Karpas-422 (cell line): ENCODE results near the gene SEC63. TPM values are rescaled to one million over a fixed set of nuclear protein-coding genes. Genes with fewer than 3 reads are reported as not detected.
"Not testable (repeated sequence)": the region's sequence is repeated elsewhere in the genome, so short reads cannot be mapped to it uniquely, and the experiment has no call there.

Experiments used
- DNase-seq: peaks from one replicate; pipeline ENCODE4 v3.0.0-alpha.2; 2015
- H2AFZ ChIP-seq: fragments of 200-600 bp; sonication (generic); 2 replicates; pipeline ENCODE4 v1.6.1; 2014; ENCODE audit warnings: antibody characterized with exemption, low read length, mixed read lengths
- H3K27ac ChIP-seq: fragments of 200-600 bp; sonication (generic); 2 replicates; pipeline ENCODE4 v1.5.1; 2014; ENCODE audit warnings: mild to moderate bottlenecking, low read length, moderate library complexity
- H3K27me3 ChIP-seq: fragments of 200-600 bp; sonication (generic); 2 replicates; pipeline ENCODE4 v1.6.1; 2014; ENCODE audit warnings: low read length, mixed read lengths
- H3K36me3 ChIP-seq: fragments of 200-600 bp; sonication (generic); 2 replicates; pipeline ENCODE4 v1.6.1; 2014; ENCODE audit warnings: low read length, mixed read lengths; ENCODE audit not compliant: insufficient read depth
- H3K4me1 ChIP-seq: fragments of 200-600 bp; sonication (generic); 2 replicates; pipeline ENCODE4 v1.6.1; 2014; ENCODE audit warnings: mild to moderate bottlenecking, low read length, mixed read lengths
- H3K4me2 ChIP-seq: fragments of 200-600 bp; sonication (generic); 2 replicates; pipeline ENCODE4 v1.6.1; 2014; ENCODE audit warnings: low read length, low read depth, mild to moderate bottlenecking; ENCODE audit not compliant: poor library complexity, severe bottlenecking
- H3K4me3 ChIP-seq: fragments of 200-600 bp; sonication (generic); 2 replicates; pipeline ENCODE4 v1.5.1; 2014; ENCODE audit warnings: mild to moderate bottlenecking, antibody characterized with exemption, low read length, mixed read lengths
- H3K79me2 ChIP-seq: fragments of 200-600 bp; sonication (generic); 2 replicates; pipeline ENCODE4 v1.6.1; 2014; ENCODE audit warnings: mild to moderate bottlenecking, low read length, mixed read lengths
- H3K9ac ChIP-seq: fragments of 200-600 bp; sonication (generic); 2 replicates; pipeline ENCODE4 v1.6.0; 2014; ENCODE audit warnings: low read length
- H3K9me2 ChIP-seq: fragments of 200-600 bp; sonication (generic), shearing (Covaris generic); replicated peaks from 2 replicates; pipeline ENCODE4 v1.6.0; 2014; ENCODE audit warnings: mild to moderate bottlenecking, low read length, moderate library complexity; ENCODE audit not compliant: insufficient read depth
- H3K9me3 ChIP-seq: fragments of 300-700, 200-600 bp; sonication (generic); 2 replicates; pipeline ENCODE4 v1.6.1; 2014; ENCODE audit warnings: low read length, mixed read lengths
- H4K20me1 ChIP-seq: fragments of 200-600 bp; sonication (generic); 2 replicates; pipeline ENCODE4 v1.6.1; 2014; ENCODE audit warnings: mild to moderate bottlenecking, antibody characterized with exemption, low read length, low read depth; ENCODE audit not compliant: insufficient read depth
- total RNA-seq: library from RNA; depleted of rRNA; stranded (reverse); fragments of >200 nt; shearing (Covaris generic); gene quantifications from 2 replicates; pipeline ENCODE4 v1.2.3, GENCODE V29; 2014; ENCODE audit warnings: low replicate concordance

Gene SEC63
- total RNA-seq, 1 experiment from 2014 or later = 46.0 TPM

DNA sequence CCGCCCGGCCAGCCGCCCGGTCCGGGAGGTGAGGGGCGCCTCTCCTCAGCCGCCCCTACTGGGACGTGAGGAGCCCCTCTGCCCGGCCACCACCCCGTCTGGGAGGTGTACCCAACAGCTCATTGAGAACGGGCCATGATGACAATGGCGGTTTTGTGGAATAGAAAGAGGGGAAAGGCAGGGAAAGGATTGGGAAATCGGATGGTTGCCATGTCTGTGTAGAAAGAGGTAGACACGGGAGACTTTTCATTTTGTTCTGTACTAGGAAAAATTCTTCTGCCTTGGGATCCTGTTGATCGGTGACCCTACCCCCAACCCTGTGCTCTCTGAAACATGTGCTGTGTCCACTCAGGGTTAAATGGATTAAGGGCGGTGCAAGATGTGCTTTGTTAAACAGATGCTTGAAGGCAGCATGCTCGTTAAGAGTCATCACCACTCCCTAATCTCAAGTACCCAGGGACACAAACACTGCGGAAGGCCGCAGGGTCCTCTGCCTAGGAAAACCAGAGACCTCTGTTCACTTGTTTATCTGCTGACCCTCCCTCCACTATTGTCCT lies 4.1 kb downstream of the SEC63 start:
- peaks cover 23% of the 10 kb centered on the region for H3K4me1 ChIP-seq
- not testable (repeated sequence) for H3K9ac ChIP-seq, H3K27me3 ChIP-seq, H3K9me2 ChIP-seq, H3K4me2 ChIP-seq, H3K4me3 ChIP-seq, H2AFZ ChIP-seq, DNase-seq, H3K27ac ChIP-seq, H3K9me3 ChIP-seq, H3K36me3 ChIP-seq
- H4K20me1 ChIP-seq = peaks cover 40% of the 10 kb centered on the region
- H3K79me2 ChIP-seq = peaks cover 80% of the 10 kb centered on the region

DNA sequence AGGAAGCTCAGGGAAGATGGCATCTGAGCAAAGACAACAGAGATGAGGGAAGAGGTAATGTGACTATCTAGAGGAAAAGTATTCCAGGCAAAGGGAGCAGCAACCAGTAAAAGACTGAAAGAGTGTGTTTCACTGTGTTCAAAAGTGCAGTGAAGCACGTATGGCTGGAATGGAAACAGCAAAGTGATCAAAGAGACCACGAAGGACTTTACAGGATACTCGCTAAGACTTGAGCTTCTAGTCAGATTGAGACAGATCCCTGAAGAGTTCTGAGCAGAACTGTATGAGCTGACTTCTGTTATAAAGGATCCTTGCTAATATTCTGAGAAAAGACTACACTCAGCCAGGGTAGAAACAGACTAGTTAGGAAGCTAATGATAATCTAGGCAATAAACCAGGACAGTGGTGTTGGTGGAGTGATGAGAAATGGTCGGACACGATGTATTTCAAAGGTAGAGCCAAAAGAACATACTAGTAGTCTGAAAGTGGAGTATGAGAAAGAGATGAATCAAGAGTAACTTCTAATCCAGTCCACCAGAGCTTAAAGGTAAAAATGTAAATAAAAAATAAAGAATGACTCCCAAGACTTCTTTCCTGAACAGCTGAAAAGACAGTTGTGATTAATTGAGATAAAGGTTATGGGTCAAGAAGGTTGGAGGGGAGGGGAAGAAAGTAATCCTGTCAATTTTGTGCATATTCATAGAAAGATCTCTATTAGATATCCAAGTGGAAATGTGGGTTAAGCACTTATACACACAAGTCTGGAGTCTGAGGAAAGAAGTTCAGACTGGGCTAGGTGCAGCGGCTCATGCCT lies 14.2 kb downstream of the SEC63 start:
- Histone ChIP-seq H3K9me3 (no peaks in the 10 kb centered on the region), H4K20me1 (peaks cover 25% of the 10 kb centered on the region; the same call in 1 of the 2 replicates), H3K27me3 (no peaks in the 10 kb centered on the region)

DNA sequence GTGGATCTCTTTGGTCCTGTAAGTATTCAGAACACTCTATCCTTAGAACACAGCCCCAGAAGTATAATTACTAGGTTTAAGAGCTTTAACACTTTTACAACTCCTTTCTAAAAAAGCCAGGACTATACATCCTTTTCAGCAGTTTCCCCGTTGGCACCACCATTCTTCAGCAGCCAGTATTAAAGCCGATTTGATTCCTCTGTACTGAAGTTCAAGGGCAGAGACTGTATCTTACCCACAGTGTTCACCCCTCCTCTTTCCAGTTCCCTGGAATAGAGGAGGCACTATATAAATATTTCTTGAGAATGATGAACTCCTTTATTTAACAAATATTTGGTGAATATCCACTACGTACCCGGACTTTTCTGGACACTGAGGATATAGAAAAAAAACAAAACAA lies 15.9 kb downstream of the SEC63 start:
- H3K36me3 ChIP-seq = peaks cover 16% of the 10 kb centered on the region; the same call in 1 of the 2 replicates
- H3K9me3 ChIP-seq = no peaks in the 10 kb centered on the region
- no peaks in the 10 kb centered on the region for H3K4me1 ChIP-seq
- peaks cover 13% of the 10 kb centered on the region; the same call in 1 of the 2 replicates for H4K20me1 ChIP-seq
- no peaks in the 10 kb centered on the region for H3K9me2 ChIP-seq
- no peaks in the 10 kb centered on the region for H3K27me3 ChIP-seq
- no peak overlapping the region for H2AFZ ChIP-seq
- no peak overlapping the region for H3K4me3 ChIP-seq
- no peak overlapping the region for H3K4me2 ChIP-seq
- DNase-seq = no peak
- H3K79me2 ChIP-seq = peaks cover 97% of the 10 kb centered on the region
- no peak overlapping the region for H3K27ac ChIP-seq
- H3K9ac ChIP-seq = no peak overlapping the region

More for the DNA sequence above, 14.2 kb downstream of the SEC63 start:
- H3K4me3 ChIP-seq = no peak overlapping the region
- no peak for DNase-seq
- H3K79me2 ChIP-seq = peaks cover 97% of the 10 kb centered on the region
- no peaks in the 10 kb centered on the region for H3K4me1 ChIP-seq
- H3K9me2 ChIP-seq = no peaks in the 10 kb centered on the region
- no peak overlapping the region for H3K9ac ChIP-seq
- no peak overlapping the region for H3K27ac ChIP-seq
- H2AFZ ChIP-seq = no peak overlapping the region
- H3K4me2 ChIP-seq = no peak overlapping the region
- peaks cover 8% of the 10 kb centered on the region; the same call in 1 of the 2 replicates for H3K36me3 ChIP-seq

DNA sequence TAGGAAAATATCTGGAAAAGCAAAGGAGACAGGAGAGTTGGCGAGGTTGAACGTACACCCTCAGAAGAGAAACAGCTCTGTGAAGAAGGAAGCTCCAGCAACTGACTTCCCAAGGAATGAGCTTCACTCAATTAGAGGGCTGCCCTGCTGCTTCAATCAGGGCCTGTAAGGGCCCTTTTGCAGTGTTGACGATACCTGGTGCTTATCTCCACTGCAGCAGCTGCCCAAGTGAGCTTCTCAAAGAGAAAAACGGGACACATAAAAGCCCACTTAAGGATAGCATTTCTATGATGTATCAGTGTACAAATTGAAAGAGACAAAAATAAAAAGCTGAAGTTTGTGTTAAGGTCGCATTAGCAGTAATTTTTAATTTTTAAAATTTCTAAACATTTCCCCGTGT lies 16.4 kb downstream of the SEC63 start:
- H3K79me2 ChIP-seq = peaks cover 96% of the 10 kb centered on the region
- DNase-seq = no peak
- no peaks in the 10 kb centered on the region for H3K27me3 ChIP-seq
- H2AFZ ChIP-seq = no peak overlapping the region
- H3K27ac ChIP-seq = no peak overlapping the region
- H3K4me1 ChIP-seq = no peaks in the 10 kb centered on the region
- H3K36me3 ChIP-seq = peaks cover 16% of the 10 kb centered on the region; the same call in 1 of the 2 replicates
- peaks cover 13% of the 10 kb centered on the region; the same call in 1 of the 2 replicates for H4K20me1 ChIP-seq
- no peak overlapping the region for H3K4me2 ChIP-seq
- H3K9me2 ChIP-seq = no peaks in the 10 kb centered on the region
- no peak overlapping the region for H3K4me3 ChIP-seq
- no peaks in the 10 kb centered on the region for H3K9me3 ChIP-seq
- no peak overlapping the region for H3K9ac ChIP-seq

DNA sequence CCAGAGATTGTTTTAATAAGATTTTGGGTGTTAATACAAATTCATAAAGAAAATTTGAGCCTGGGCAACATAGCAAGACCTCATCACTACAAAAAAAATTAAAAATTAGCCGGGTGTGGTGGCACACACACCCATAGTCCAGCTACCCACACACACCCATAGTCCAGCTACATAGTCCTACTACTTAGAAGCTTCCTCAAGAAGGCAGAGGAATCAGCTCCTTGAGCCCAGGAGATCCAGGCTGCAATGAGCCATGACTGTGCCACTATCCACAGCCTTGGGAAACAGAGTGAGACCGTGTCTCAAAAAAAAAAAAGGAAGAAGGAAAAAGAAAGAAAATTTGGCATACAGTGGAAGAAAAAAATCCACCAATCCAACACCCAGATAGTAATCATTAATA lies 16.8 kb downstream of the SEC63 start:
- Histone ChIP-seq H3K79me2 (peaks cover 96% of the 10 kb centered on the region), H3K4me1 (no peaks in the 10 kb centered on the region), H3K27ac (no peak overlapping the region), H3K9me3 (no peaks in the 10 kb centered on the region), H3K9ac (no peak overlapping the region), H3K4me2 (no peak overlapping the region), H3K9me2 (no peaks in the 10 kb centered on the region), H4K20me1 (peaks cover 11% of the 10 kb centered on the region; the same call in 1 of the 2 replicates), H3K4me3 (no peak overlapping the region), H2AFZ (no peak overlapping the region), H3K27me3 (no peaks in the 10 kb centered on the region), H3K36me3 (peaks cover 16% of the 10 kb centered on the region; the same call in 1 of the 2 replicates)
- no peak for DNase-seq

DNA sequence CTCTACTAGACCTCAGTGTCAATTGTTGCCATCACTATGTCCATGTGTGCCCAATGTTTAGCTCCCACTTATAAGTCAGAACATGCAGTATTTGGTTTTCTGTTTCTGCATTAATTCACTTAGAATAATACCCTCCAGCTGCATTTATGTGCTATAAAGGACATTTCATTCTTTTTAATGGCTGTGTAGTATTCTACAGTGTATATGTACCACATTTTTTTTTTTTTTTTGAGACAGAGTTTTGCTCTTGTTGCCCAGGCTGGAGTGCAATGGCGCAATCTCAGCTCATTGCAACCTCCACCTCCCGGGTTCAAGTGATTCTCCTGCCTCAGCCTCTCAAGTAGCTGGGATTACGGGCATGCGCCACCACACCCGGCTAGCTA lies 21.1 kb downstream of the SEC63 start:
- not testable (repeated sequence) for H3K9me2 ChIP-seq, H3K4me1 ChIP-seq, H4K20me1 ChIP-seq, H3K9ac ChIP-seq, DNase-seq, H3K27ac ChIP-seq, H3K4me2 ChIP-seq, H3K27me3 ChIP-seq, H3K9me3 ChIP-seq, H3K4me3 ChIP-seq, H2AFZ ChIP-seq
- H3K36me3 ChIP-seq = peaks cover 16% of the 10 kb centered on the region; the same call in 1 of the 2 replicates
- peaks cover 77% of the 10 kb centered on the region for H3K79me2 ChIP-seq

DNA sequence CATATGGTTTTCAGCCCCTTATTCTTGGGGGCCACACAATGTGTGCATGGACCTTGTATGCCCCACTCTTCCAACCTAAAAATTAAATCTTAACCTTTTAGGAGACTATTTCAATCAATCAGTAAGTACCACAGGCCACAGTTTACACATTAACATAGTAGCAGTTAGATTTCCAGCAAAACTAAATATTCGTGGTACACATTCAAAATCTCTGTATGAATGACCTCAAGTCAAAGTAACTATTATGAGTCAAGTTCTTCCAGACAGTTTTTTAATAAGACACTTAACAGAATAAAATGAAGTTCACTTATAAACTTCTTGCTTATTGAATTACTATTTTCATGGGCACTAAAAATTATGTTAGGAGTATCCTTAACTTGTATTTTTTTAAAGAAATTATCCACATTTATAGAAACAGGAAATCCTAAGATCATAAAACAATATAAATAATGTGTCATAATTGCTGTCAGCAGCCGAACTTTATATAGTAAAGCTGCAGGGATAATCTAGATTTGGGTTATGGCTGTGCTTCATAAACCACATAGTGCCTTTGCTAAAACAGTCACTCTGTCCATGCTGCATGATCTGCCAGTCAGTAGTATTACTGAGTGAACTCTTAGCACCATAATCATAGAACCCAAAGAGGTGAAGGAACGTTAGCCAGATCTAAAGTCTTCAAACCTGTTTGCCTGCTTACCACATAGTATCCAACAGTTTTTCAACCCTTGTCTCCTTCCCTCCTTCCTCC lies 21.7 kb downstream of the SEC63 start:
- Histone ChIP-seq H2AFZ (no peak overlapping the region), H3K79me2 (peaks cover 77% of the 10 kb centered on the region), H3K27me3 (no peaks in the 10 kb centered on the region), H3K4me1 (no peaks in the 10 kb centered on the region), H3K9me2 (no peaks in the 10 kb centered on the region), H4K20me1 (no peaks in the 10 kb centered on the region), H3K9me3 (no peaks in the 10 kb centered on the region), H3K27ac (no peak overlapping the region), H3K9ac (no peak overlapping the region), H3K4me2 (no peak overlapping the region), H3K4me3 (no peak overlapping the region), H3K36me3 (peaks cover 13% of the 10 kb centered on the region; the same call in 1 of the 2 replicates)
- DNase-seq = no peak

DNA sequence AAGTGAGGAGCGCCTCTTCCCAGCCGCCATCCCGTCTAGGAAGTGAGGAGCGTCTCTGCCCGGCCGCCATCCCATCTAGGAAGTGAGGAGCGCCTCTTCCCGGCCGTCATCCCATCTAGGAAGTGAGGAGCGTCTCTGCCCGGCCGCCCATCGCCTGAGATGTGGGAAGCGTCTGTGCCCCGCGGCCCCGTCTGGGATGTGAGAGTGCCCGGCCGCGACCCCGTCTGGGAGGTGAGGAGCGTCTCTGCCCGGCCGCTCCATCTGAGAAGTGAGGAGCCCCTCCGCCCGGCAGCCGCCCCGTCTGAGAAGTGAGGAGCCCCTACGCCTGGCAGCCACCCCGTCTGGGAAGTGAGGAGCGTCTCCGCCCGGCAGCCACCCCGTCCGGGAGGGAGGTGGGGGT lies 23.8 kb downstream of the SEC63 start:
- H3K36me3 ChIP-seq = peaks cover 12% of the 10 kb centered on the region; the same call in 1 of the 2 replicates
- H4K20me1 ChIP-seq = not testable (repeated sequence)

More for the DNA sequence above, 23.8 kb downstream of the SEC63 start:
- not testable (repeated sequence) for H3K4me3 ChIP-seq, H3K9me2 ChIP-seq, H3K27me3 ChIP-seq, H3K4me1 ChIP-seq, H3K4me2 ChIP-seq, H3K9me3 ChIP-seq, H3K9ac ChIP-seq, H2AFZ ChIP-seq, H3K27ac ChIP-seq, DNase-seq
- peaks cover 74% of the 10 kb centered on the region for H3K79me2 ChIP-seq
